Suprapubic skin (tissue), 4 donors: ENCODE measurements around the gene WFIKKN2. TPM values are rescaled to one million over a fixed set of nuclear protein-coding genes. Genes with fewer than 3 reads are reported as not detected.

ENCODE experiments used
- DNase-seq, 2 donors: peaks; one replicate each; pipeline ENCODE4 v3.0.0-alpha.2; 2019; ENCODE audit warnings: low spot score in 2 of 2
- H3K27ac ChIP-seq: fragments of 200-600 bp; sonication (generic); one replicate; pipeline ENCODE4 v1.5.1; 2019
- H3K27me3 ChIP-seq: fragments of 200-600 bp; sonication (generic); one replicate; pipeline ENCODE4 v1.5.1; 2019
- H3K36me3 ChIP-seq: fragments of 200-600 bp; sonication (generic); one replicate; pipeline ENCODE4 v1.5.1; 2019
- H3K4me1 ChIP-seq: fragments of 200-600 bp; sonication (generic); one replicate; pipeline ENCODE4 v1.5.1; 2019
- H3K4me3 ChIP-seq: fragments of 200-600 bp; sonication (generic); one replicate; pipeline ENCODE4 v1.5.1; 2019; ENCODE audit warnings: mild to moderate bottlenecking
- H3K9me3 ChIP-seq: fragments of 200-600 bp; sonication (generic); one replicate; pipeline ENCODE4 v1.5.1; 2019
- CTCF ChIP-seq, 2 donors: fragments of 200-600 bp in 1 of 2; fragments of 450-650 bp in 1 of 2; sonication (generic) in 1 of 2; IDR thresholded peaks; one replicate each; pipeline ENCODE4 v1.5.1; 2016 to 2019; ENCODE audit warnings: antibody characterized with exemption in 2 of 2, mild to moderate bottlenecking in 1 of 2, moderate library complexity in 1 of 2
- EP300 ChIP-seq: sonication (generic); formaldehyde crosslinking; IDR thresholded peaks from one replicate; pipeline ENCODE4 v1.6.1; 2017; ENCODE audit warnings: antibody characterized with exemption
- POLR2A ChIP-seq, 2 donors: fragments of 450-650 bp; IDR thresholded peaks; one replicate each; pipeline ENCODE4 v1.6.1; 2017; ENCODE audit warnings: antibody characterized with exemption in 2 of 2, mild to moderate bottlenecking in 2 of 2, moderate library complexity in 2 of 2
- POLR2AphosphoS5 ChIP-seq, 3 donors: sonication (generic); formaldehyde crosslinking; IDR thresholded peaks; one replicate each; pipeline ENCODE4 v1.6.1; 2017; ENCODE audit warnings: antibody characterized with exemption in 3 of 3
- WGBS: methylation state at CpG from one replicate; pipeline ENCODE4 v1.1.5; 2018; 5-methylcytosine and 5-hydroxymethylcytosine counted together
- total RNA-seq, 4 donors: library from RNA; depleted of rRNA; stranded (reverse); fragments of >200 nt; gene quantifications; one replicate each; pipeline ENCODE4 v1.1.0, GENCODE V29; 2016

Gene WFIKKN2
- total RNA-seq, 4 donors from 2014 or later = 0.36 to 0.93 (median 0.65) TPM

- Histone ChIP-seq H3K9me3 (no peaks in the 10 kb centered on the region), H3K4me1 (peaks cover 24% of the 10 kb centered on the region), H3K27ac (no peak overlapping the region), H3K4me3 (no peak overlapping the region), H3K27me3 (no peaks in the 10 kb centered on the region), H3K36me3 (no peaks in the 10 kb centered on the region)
- 84% methylated on average over 8 of the region's 16 CpGs for WGBS
- peak in 1 of 2 donors; percentile 56 for DNase-seq
- no peak for TF ChIP-seq CTCF (IDR thresholded peaks at IDR 0.05)
- no peak for TF ChIP-seq POLR2AphosphoS5 (IDR thresholded peaks at IDR 0.05)
- no peak for TF ChIP-seq EP300
- TF ChIP-seq POLR2A (IDR thresholded peaks at IDR 0.05) = no peak
These were observed 7.9 kb downstream of the WFIKKN2 start for GRCh38 chr17:50843150-50843905.

- Histone ChIP-seq H3K4me1 (peaks cover 24% of the 10 kb centered on the region), H3K9me3 (no peaks in the 10 kb centered on the region), H3K27ac (peak overlapping the region; percentile 57), H3K4me3 (no peak overlapping the region), H3K36me3 (no peaks in the 10 kb centered on the region), H3K27me3 (no peaks in the 10 kb centered on the region)
- TF ChIP-seq POLR2AphosphoS5 (IDR thresholded peaks at IDR 0.05) (no peak), EP300 (no peak), POLR2A (IDR thresholded peaks at IDR 0.05) (no peak), CTCF (IDR thresholded peaks at IDR 0.05) (no peak)
- WGBS = 61% methylated on average over 12 of the region's 14 CpGs
- DNase-seq = peak in 1 of 2 donors; percentile 53
These were observed 8.8 kb downstream of the WFIKKN2 start for GRCh38 chr17:50844117-50844700.

GRCh38 chr17:50845240-50846147 is 10.1 kb downstream of the WFIKKN2 start:
- no peaks in the 10 kb centered on the region for H3K9me3 ChIP-seq
- no peak overlapping the region for H3K4me3 ChIP-seq
- 68% methylated on average over 12 of the region's 12 CpGs for WGBS
- H3K27me3 ChIP-seq = no peaks in the 10 kb centered on the region
- no peaks in the 10 kb centered on the region for H3K36me3 ChIP-seq
- H3K27ac ChIP-seq = peak overlapping the region; percentile 57
- TF ChIP-seq CTCF (IDR thresholded peaks at IDR 0.05) = no peak
- TF ChIP-seq EP300 = no peak
- no peak for TF ChIP-seq POLR2A (IDR thresholded peaks at IDR 0.05)
- TF ChIP-seq POLR2AphosphoS5 (IDR thresholded peaks at IDR 0.05) = no peak
- peaks cover 24% of the 10 kb centered on the region for H3K4me1 ChIP-seq
- DNase-seq = peak in 1 of 2 donors; percentile 55

- Histone ChIP-seq H3K4me1 (peaks cover 28% of the 10 kb centered on the region), H3K4me3 (no peak overlapping the region), H3K27me3 (no peaks in the 10 kb centered on the region), H3K27ac (no peak overlapping the region), H3K36me3 (no peaks in the 10 kb centered on the region), H3K9me3 (no peaks in the 10 kb centered on the region)
- peak in 1 of 2 donors; percentile 38 for DNase-seq
- no peak for TF ChIP-seq POLR2A (IDR thresholded peaks at IDR 0.05)
- TF ChIP-seq CTCF (IDR thresholded peaks at IDR 0.05) = no peak
- TF ChIP-seq POLR2AphosphoS5 (IDR thresholded peaks at IDR 0.05) = no peak
- no peak for TF ChIP-seq EP300
- 94% methylated on average over 4 of the region's 4 CpGs for WGBS
These were observed 12.2 kb downstream of the WFIKKN2 start for GRCh38 chr17:50847566-50847965.
